IMR-90 (cell line): ENCODE data around the gene NPDC1. TPM values are rescaled to one million over a fixed set of nuclear protein-coding genes. Genes with fewer than 3 reads are reported as not detected.
A peak's percentile ranks its signal among the peaks of the same experiment; 100 is the strongest.

Experiments used
- ATAC-seq: fragments of 200-7000 bp; cut with Tn5 transposase; 2 replicates; pipeline ENCODE4 v1.9.1; 2020; ENCODE audit warnings: low read depth, mild to moderate bottlenecking, moderate library complexity
- BruUV-seq: library from RNA; stranded (reverse); fragments of 400-500 nt; replicated peaks from 2 replicates; lab custom pipeline; 2021; lab: Mats Ljungman, UMichigan
- CTCF ChIA-PET: fragments of 300-600 bp; formaldehyde crosslinking; extraction: SDS; loops from one replicate; lab custom pipeline; 2021; ENCODE audit warnings: antibody characterized with exemption; lab: Yijun Ruan, JAX
- POLR2A ChIA-PET: fragments of 300-600 bp; sonication (Branson Sonifier 250); formaldehyde crosslinking; loops from one replicate; lab custom pipeline; 2022; ENCODE audit warnings: antibody characterized with exemption; ENCODE audit not compliant: unreplicated experiment; lab: Charles Lee
- DNase-seq: peaks from one replicate; pipeline ENCODE4 v3.0.0; 2013
- H2AFZ ChIP-seq: replicated peaks from 2 replicates; pipeline ENCODE3; 2013; ENCODE audit warnings: low read length, mild to moderate bottlenecking; ENCODE audit not compliant: poor library complexity
- H2AK5ac ChIP-seq: 2 replicates; pipeline ENCODE4 v1.6.1; 2013; ENCODE audit warnings: low read depth, low read length, inconsistent platforms
- H2AK9ac ChIP-seq: replicated peaks from 2 replicates; pipeline ENCODE3; 2013; ENCODE audit warnings: mild to moderate bottlenecking, low read depth, low read length, moderate library complexity; ENCODE audit not compliant: poor library complexity
- H2BK120ac ChIP-seq: 2 replicates; pipeline ENCODE4 v1.6.1; 2013; ENCODE audit warnings: low read depth, low read length, inconsistent platforms
- H2BK15ac ChIP-seq: 3 replicates; pipeline ENCODE4 v1.6.1; 2013; ENCODE audit warnings: low read depth, low read length, inconsistent platforms
- H2BK20ac ChIP-seq: 2 replicates; pipeline ENCODE4 v1.6.1; 2013; ENCODE audit warnings: low read depth, mild to moderate bottlenecking, inconsistent platforms, low read length, moderate library complexity
- H2BK5ac ChIP-seq: 2 replicates; pipeline ENCODE4 v1.6.1; 2013; ENCODE audit warnings: mild to moderate bottlenecking, low read depth, low read length, inconsistent platforms; ENCODE audit not compliant: poor library complexity, severe bottlenecking
- H3K14ac ChIP-seq: replicated peaks from 2 replicates; pipeline ENCODE4 v1.6.1; 2013; ENCODE audit warnings: low read depth, low read length, inconsistent platforms
- H3K18ac ChIP-seq: 2 replicates; pipeline ENCODE4 v1.6.1; 2013; ENCODE audit warnings: low read depth, low read length, control low read depth
- H3K23ac ChIP-seq: 2 replicates; pipeline ENCODE4 v1.6.1; 2013; ENCODE audit warnings: low read depth, low read length, inconsistent platforms
- H3K27ac ChIP-seq: 2 replicates; pipeline ENCODE4 v1.5.1; 2013; ENCODE audit warnings: mild to moderate bottlenecking, control low read depth, low read length; ENCODE audit not compliant: insufficient read depth
- H3K27me3 ChIP-seq: 2 replicates; pipeline ENCODE4 v1.6.1; 2013; ENCODE audit warnings: low read length; ENCODE audit not compliant: control insufficient read depth, insufficient read depth
- H3K36me3 ChIP-seq: 2 replicates; pipeline ENCODE4 v1.6.1; 2013; ENCODE audit warnings: low read length, mixed read lengths; ENCODE audit not compliant: control insufficient read depth, insufficient read depth
- H3K4ac ChIP-seq: 2 replicates; pipeline ENCODE4 v1.6.1; 2013; ENCODE audit warnings: low read depth, low read length, inconsistent platforms
- H3K4me1 ChIP-seq: 2 replicates; pipeline ENCODE4 v1.6.1; 2013; ENCODE audit warnings: low read length, mixed read lengths; ENCODE audit not compliant: control insufficient read depth, insufficient read depth
- H3K4me2 ChIP-seq: 2 replicates; pipeline ENCODE4 v1.6.1; 2013; ENCODE audit warnings: low read depth, mild to moderate bottlenecking, control low read depth, low read length, moderate library complexity
- H3K4me3 ChIP-seq: 2 replicates; pipeline ENCODE4 v1.5.1; 2013; ENCODE audit warnings: low read depth, mild to moderate bottlenecking, control low read depth, low read length, moderate library complexity; ENCODE audit not compliant: insufficient read depth
- H3K56ac ChIP-seq: 2 replicates; pipeline ENCODE4 v1.6.1; 2013; ENCODE audit warnings: low read length, inconsistent platforms; ENCODE audit not compliant: insufficient read depth; ENCODE audit errors: extremely low read depth
- H3K79me1 ChIP-seq, 2 experiments: 2 replicates each; pipeline ENCODE4 v1.6.1; 2013; ENCODE audit warnings: low read length in 2 of 2, inconsistent platforms in 1 of 2, low read depth in 1 of 2
- H3K9ac ChIP-seq: 2 replicates; pipeline ENCODE4 v1.6.1; 2013; ENCODE audit warnings: low read depth, low read length, control low read depth
- H3K9me1 ChIP-seq: 2 replicates; pipeline ENCODE4 v1.6.1; 2013; ENCODE audit warnings: low read length, inconsistent platforms; ENCODE audit not compliant: insufficient read depth
- H3K9me3 ChIP-seq: 2 replicates; pipeline ENCODE4 v1.6.1; 2013; ENCODE audit warnings: low read length; ENCODE audit not compliant: control insufficient read depth, insufficient read depth
- H4K20me1 ChIP-seq: 2 replicates; pipeline ENCODE4 v1.6.1; 2013; ENCODE audit warnings: low read length, inconsistent platforms; ENCODE audit not compliant: insufficient read depth
- H4K5ac ChIP-seq: 2 replicates; pipeline ENCODE4 v1.6.1; 2013; ENCODE audit warnings: mild to moderate bottlenecking, low read depth, low read length, control low read depth
- H4K8ac ChIP-seq, 2 experiments: 2 replicates each; pipeline ENCODE4 v1.6.1; 2013; ENCODE audit warnings: low read depth in 2 of 2, low read length in 2 of 2, control low read depth in 1 of 2, inconsistent platforms in 1 of 2
- H4K91ac ChIP-seq: 2 replicates; pipeline ENCODE4 v1.6.1; 2013; ENCODE audit warnings: low read depth, low read length, inconsistent platforms; ENCODE audit not compliant: insufficient read depth
- BHLHE40 ChIP-seq: fragments of 150-350 bp; IDR thresholded peaks from 2 replicates; pipeline ENCODE4 v1.6.1; 2016; ENCODE audit warnings: mild to moderate bottlenecking, low read depth, low read length
- CEBPB ChIP-seq: IDR thresholded peaks from 2 replicates; pipeline ENCODE4 v1.6.1; 2012; ENCODE audit warnings: low read depth, low read length, improper control_type of control experiment
- CHD1 ChIP-seq: IDR thresholded peaks from 2 replicates; pipeline ENCODE4 v1.6.1; 2012; ENCODE audit warnings: low read depth, low read length, improper control_type of control experiment
- CTCF ChIP-seq: conservative IDR thresholded peaks from 2 replicates; pipeline ENCODE4 v1.5.1; 2012; ENCODE audit warnings: mild to moderate bottlenecking, low read depth, low read length, improper control_type of control experiment
- ELK1 ChIP-seq: fragments of 150-350 bp; IDR thresholded peaks from 2 replicates; pipeline ENCODE4 v1.6.1; 2016; ENCODE audit warnings: low read depth, mild to moderate bottlenecking, low read length, moderate library complexity, borderline replicate concordance
- FOS ChIP-seq: fragments of 150-350 bp; IDR thresholded peaks from 2 replicates; pipeline ENCODE4 v1.6.1; 2016; ENCODE audit warnings: low read depth, low read length
- MAFK ChIP-seq: IDR thresholded peaks from 2 replicates; pipeline ENCODE4 v1.6.1; 2012; ENCODE audit warnings: low read depth, low read length, improper control_type of control experiment
- MAZ ChIP-seq: IDR thresholded peaks from 2 replicates; pipeline ENCODE4 v1.6.1; 2012; ENCODE audit warnings: low read depth, mild to moderate bottlenecking, low read length, improper control_type of control experiment, moderate library complexity, borderline replicate concordance
- MXI1 ChIP-seq: IDR thresholded peaks from 2 replicates; pipeline ENCODE4 v1.6.1; 2012; ENCODE audit warnings: low read depth, mild to moderate bottlenecking, low read length, moderate library complexity, borderline replicate concordance
- NFE2L2 ChIP-seq: fragments of 150-350 bp; IDR thresholded peaks from 2 replicates; pipeline ENCODE4 v1.6.1; 2016; ENCODE audit warnings: low read depth, mild to moderate bottlenecking, low read length
- POLR2A ChIP-seq: IDR thresholded peaks from 2 replicates; pipeline ENCODE4 v1.6.1; 2012; ENCODE audit warnings: mild to moderate bottlenecking, low read depth, low read length
- RAD21 ChIP-seq: IDR thresholded peaks from 2 replicates; pipeline ENCODE4 v1.6.1; 2012; ENCODE audit warnings: low read length, improper control_type of control experiment
- RCOR1 ChIP-seq: IDR thresholded peaks from 2 replicates; pipeline ENCODE4 v1.6.1; 2012; ENCODE audit warnings: mild to moderate bottlenecking, low read length, improper control_type of control experiment; ENCODE audit not compliant: insufficient replicate concordance
- RFX5 ChIP-seq: IDR thresholded peaks from 2 replicates; pipeline ENCODE4 v1.8.0; 2012; ENCODE audit warnings: low read depth, mild to moderate bottlenecking, low read length, moderate library complexity
- SMC3 ChIP-seq: fragments of 150-350 bp; IDR thresholded peaks from 2 replicates; pipeline ENCODE4 v1.6.1; 2016; ENCODE audit warnings: low read depth, mild to moderate bottlenecking, antibody characterized with exemption, low read length, moderate library complexity
- USF2 ChIP-seq: fragments of 150-350 bp; IDR thresholded peaks from 2 replicates; pipeline ENCODE4 v1.6.1; 2017; ENCODE audit warnings: mild to moderate bottlenecking, antibody characterized with exemption, low read length, low read depth
- WGBS, 2 experiments: methylation state at CpG; one replicate each; pipeline versions ENCODE4 v1.1.5 to v1.1.7; 2013; ENCODE audit warnings: missing lambda C conversion rate in 2 of 2; ENCODE audit not compliant: insufficient read length in 1 of 2; ENCODE audit errors: extremely low coverage in 2 of 2; 5-methylcytosine and 5-hydroxymethylcytosine counted together
- dilution Hi-C: fragments of 300-500 bp; cut with HindIII; formaldehyde crosslinking; loops from one replicate; pipeline ENCODE4 v1.14.3; 2018; ENCODE audit warnings: low sequenced_read_pairs; ENCODE audit not compliant: unreplicated experiment
- in situ Hi-C: fragments of 300-500 bp; cut with MboI; formaldehyde crosslinking; loops from 3 replicates; pipeline ENCODE4 v1.14.3; 2019; ENCODE audit warnings: low sequenced_read_pairs, inconsistent platforms, mixed read lengths
- intact Hi-C: fragments of 100-400 bp; cut with micrococcal nuclease; formaldehyde crosslinking; loops from 2 replicates; pipeline ENCODE4 v1.10.0; 2022
- polyA plus RNA-seq, 3 experiments: library from polyadenylated mRNA; depleted of rRNA; stranded (reverse); fragments of >200 nt; gene quantifications; 2 replicates each; pipeline ENCODE4 v1.2.3, GENCODE V29; 2012; ENCODE audit warnings: low replicate concordance in 1 of 3
- total RNA-seq: library from RNA; depleted of rRNA; stranded (reverse); fragments of >200 nt; gene quantifications from 2 replicates; pipeline ENCODE4 v1.2.3, GENCODE V29; 2012

Gene NPDC1
- total and polyA plus RNA-seq, 2 of the 4 experiments (the other 2 are of a cell fraction), result 2.7 to 58.1 TPM

- Histone ChIP-seq H3K14ac (no peak overlapping the region), H2AFZ (no peak overlapping the region), H4K91ac (no peak overlapping the region), H4K5ac (no peak overlapping the region), H2BK120ac (no peak overlapping the region), H2AK9ac (no peak overlapping the region), H4K8ac (no peak overlapping the region), H3K23ac (no peak overlapping the region), H2BK20ac (no peak overlapping the region), H3K56ac (no peak overlapping the region), H3K79me1 (no peaks in the 10 kb centered on the region), H4K20me1 (peaks cover 8% of the 10 kb centered on the region), H2AK5ac (0 out of 2 replicates have a peak overlapping the region, but pooled peaks have one; percentile 16), H3K27me3 (no peaks in the 10 kb centered on the region), H3K4me1 (peaks cover 13% of the 10 kb centered on the region), H3K9me3 (no peaks in the 10 kb centered on the region), H3K9ac (no peak overlapping the region), H2BK15ac (no peak overlapping the region), H3K4me3 (no peak overlapping the region), H3K18ac (no peak overlapping the region), H3K9me1 (peaks cover 10% of the 10 kb centered on the region), H3K4me2 (no peak overlapping the region), H3K4ac (no peak overlapping the region), H2BK5ac (no peak overlapping the region), H3K27ac (no peak overlapping the region), H3K36me3 (no peaks in the 10 kb centered on the region)
- CTCF ChIA-PET, result no interaction called here
- no peak for ATAC-seq
- POLR2A ChIA-PET, result no interaction called here
- in situ Hi-C loops, result no loop called here
- DNase-seq, result no peak
- no TSS peak for BruUV-seq
- TF ChIP-seq BHLHE40, result no peak
- TF ChIP-seq CTCF, result no peak
- no peak for TF ChIP-seq RAD21
- no peak for TF ChIP-seq MXI1
- no peak for TF ChIP-seq USF2
- no peak for TF ChIP-seq FOS
- no peak for TF ChIP-seq MAZ
- no peak for TF ChIP-seq CEBPB
- no peak for TF ChIP-seq CHD1
- no peak for TF ChIP-seq RFX5
- no peak for TF ChIP-seq ELK1
- no peak for TF ChIP-seq MAFK
- no peak for TF ChIP-seq RCOR1
- no peak for TF ChIP-seq SMC3
- no peak for TF ChIP-seq NFE2L2
- no peak for TF ChIP-seq POLR2A
- intact Hi-C loops, result no loop called here
- dilution Hi-C loops, result no loop called here
- WGBS, 2 experiments, result 81% methylated on average over 5 of the region's 10 CpGs; no CpG with 5 or more reads in 1 of the 2 experiments
These were observed 43.3 kb downstream of the NPDC1 start for GRCh38 chr9:137002646-137003041.
